GM18502 (cell line): Measurements from ENCODE around the gene LYRM4.

ENCODE experiments used
- ATAC-seq: cut with Tn5 transposase; IDR thresholded peaks from one replicate; pipeline ENCODE4 v1.9.1; 2021; ENCODE audit warnings: mild to moderate bottlenecking; ENCODE audit not compliant: unreplicated experiment, poor library complexity

The LYRM4 gene

GRCh38 chr6:5108536-5109150 is 152.1 kb downstream of the LYRM4 start:
- ATAC-seq: no peak

- ATAC-seq: no peak
Measured at GRCh38 chr6:5108068-5108467, 152.7 kb downstream of the LYRM4 start.

- no peak for ATAC-seq
Measured at GRCh38 chr6:5107341-5107740, 153.4 kb downstream of the LYRM4 start.

- ATAC-seq: no peak
Measured at GRCh38 chr6:5105146-5105545, 155.6 kb downstream of the LYRM4 start.

GRCh38 chr6:5104667-5105066 is 156.1 kb downstream of the LYRM4 start:
- ATAC-seq: no peak

GRCh38 chr6:5103250-5103649 is 157.5 kb downstream of the LYRM4 start:
- no peak for ATAC-seq

GRCh38 chr6:5102267-5102970 is 158.3 kb downstream of the LYRM4 start:
- no peak for ATAC-seq

GRCh38 chr6:5100806-5101205 is 159.9 kb downstream of the LYRM4 start:
- ATAC-seq: no peak

- no peak for ATAC-seq
Measured at GRCh38 chr6:5099537-5099936, 161.2 kb downstream of the LYRM4 start.

GRCh38 chr6:5098501-5099270 is 162.1 kb downstream of the LYRM4 start:
- no peak for ATAC-seq

GRCh38 chr6:5096482-5096881 is 164.3 kb downstream of the LYRM4 start:
- no peak for ATAC-seq

- peak; percentile 78 for ATAC-seq
Measured at GRCh38 chr6:5095236-5095635, 165.5 kb downstream of the LYRM4 start.

- ATAC-seq: no peak
Measured at GRCh38 chr6:5094327-5094726, 166.4 kb downstream of the LYRM4 start.

GRCh38 chr6:5093231-5094015 is 167.3 kb downstream of the LYRM4 start:
- no peak for ATAC-seq

GRCh38 chr6:5091210-5092069 is 169.3 kb downstream of the LYRM4 start:
- no peak for ATAC-seq

GRCh38 chr6:5090603-5091002 is 170.1 kb downstream of the LYRM4 start:
- no peak for ATAC-seq

GRCh38 chr6:5089481-5090438 is 171.0 kb downstream of the LYRM4 start:
- no peak for ATAC-seq

- ATAC-seq: no peak
Measured at GRCh38 chr6:5088780-5089179, 172.0 kb downstream of the LYRM4 start.

GRCh38 chr6:5087389-5087788 is 173.4 kb downstream of the LYRM4 start:
- no peak for ATAC-seq
